T follicular helper cell (primary cell): ENCODE data around the gene SPPL3.

Experiments used
- DNase-seq: peaks from one replicate; pipeline ENCODE4 v3.0.0-alpha.2; 2020; ENCODE audit warnings: low read depth

The SPPL3 gene

GRCh38 chr12:120775862-120776552 lies 128.2 kb downstream of the SPPL3 start:
- no peak for DNase-seq

DNA sequence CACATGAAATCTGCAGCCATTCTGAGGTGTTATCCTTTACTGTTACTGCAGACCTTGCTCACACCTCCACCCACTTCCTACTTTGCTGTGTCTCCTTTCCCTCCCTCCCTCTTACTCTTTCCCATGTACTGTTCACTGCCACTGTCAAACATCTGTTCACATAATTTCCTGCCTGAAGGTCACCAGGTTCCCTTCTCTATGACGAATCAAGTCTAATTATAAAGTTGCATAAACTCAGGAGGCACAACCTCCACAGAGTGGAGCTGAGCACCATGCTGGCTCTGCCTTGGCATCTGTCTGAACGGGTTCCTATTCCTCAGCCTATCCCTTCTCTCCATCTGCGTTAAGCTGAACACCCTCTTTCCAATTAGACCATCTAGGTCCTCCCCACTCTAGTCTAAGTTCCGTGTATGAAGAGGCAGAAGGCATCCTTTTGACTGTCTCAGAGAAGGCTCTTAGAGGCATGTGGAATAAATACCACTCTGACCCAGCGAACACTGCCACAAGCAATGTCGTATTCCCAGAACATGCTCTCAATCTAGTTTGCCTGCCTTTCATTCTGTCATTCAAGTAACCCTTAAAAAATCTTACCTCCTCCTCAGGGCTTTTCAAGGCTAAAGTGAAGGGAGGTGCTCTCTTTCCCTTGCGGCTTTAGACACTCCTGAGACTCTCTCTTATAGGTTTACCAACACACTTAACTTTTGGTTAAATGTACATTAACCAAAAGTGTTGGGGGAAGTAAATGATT lies 129.8 kb downstream of the SPPL3 start:
- DNase-seq = no peak

- no peak for DNase-seq
Measured at GRCh38 chr12:120771097-120771496, 133.1 kb downstream of the SPPL3 start.

GRCh38 chr12:120767071-120768024 lies 136.8 kb downstream of the SPPL3 start:
- DNase-seq = no peak

DNA sequence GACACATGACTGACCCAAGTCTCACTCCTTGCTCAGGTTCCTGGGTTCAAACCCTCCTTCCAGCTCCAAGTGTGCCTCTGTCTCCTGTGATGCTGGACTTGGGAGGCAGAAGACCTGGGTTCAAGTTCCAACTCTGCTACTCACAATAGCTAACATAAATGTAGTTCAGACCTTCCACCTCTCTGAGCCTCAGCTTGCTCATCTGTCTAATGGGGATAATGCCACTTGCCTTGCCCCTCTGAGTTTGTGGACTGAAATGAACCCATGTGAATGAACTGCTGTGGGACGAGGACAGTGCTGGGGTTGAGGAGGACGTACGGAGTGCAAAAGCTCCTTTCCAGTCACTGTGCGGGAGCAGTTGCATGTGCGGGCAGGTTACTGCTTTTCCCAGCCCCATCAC lies 137.6 kb downstream of the SPPL3 start:
- DNase-seq = no peak

- no peak for DNase-seq
Measured at GRCh38 chr12:120764816-120765215, 139.3 kb downstream of the SPPL3 start.

DNA sequence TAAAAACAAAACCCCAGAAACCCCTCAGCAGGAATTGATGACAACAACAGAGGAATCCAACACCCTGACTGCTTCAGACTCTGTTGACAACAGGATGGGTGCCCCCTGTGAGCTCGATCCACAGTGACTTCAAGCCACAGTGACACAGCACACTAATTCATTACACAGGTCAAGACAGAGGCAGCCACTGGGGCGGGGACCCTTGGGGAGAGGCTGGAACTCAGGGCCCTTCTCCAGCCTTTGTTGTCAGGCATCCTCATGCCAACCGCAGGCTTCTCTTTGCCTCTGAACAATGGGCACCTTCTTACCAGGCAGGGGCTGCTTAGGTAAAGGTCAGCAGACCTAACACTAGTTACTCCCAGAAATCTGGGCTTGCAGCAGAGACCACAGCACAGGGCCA lies 140.9 kb downstream of the SPPL3 start:
- DNase-seq = no peak

DNA sequence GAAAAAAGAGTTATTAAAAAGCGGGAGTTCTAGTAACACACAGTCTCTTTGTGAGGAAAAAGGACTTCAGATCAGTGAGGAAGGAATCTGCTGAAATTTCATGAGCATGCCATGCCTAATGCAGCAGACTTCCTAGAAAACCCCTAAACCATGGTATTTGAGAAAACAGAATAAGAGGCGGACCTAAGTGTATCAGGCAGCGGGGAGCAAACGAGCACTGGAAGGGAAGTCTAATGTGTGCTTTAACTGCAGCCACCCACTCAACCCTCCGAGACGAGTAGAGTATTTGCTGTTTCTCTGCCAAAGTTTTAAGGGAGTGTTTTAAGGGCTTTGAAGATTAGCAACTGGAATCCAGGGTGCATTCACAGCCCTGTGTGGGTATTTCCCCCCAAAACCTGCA lies 142.1 kb downstream of the SPPL3 start:
- DNase-seq = no peak

DNA sequence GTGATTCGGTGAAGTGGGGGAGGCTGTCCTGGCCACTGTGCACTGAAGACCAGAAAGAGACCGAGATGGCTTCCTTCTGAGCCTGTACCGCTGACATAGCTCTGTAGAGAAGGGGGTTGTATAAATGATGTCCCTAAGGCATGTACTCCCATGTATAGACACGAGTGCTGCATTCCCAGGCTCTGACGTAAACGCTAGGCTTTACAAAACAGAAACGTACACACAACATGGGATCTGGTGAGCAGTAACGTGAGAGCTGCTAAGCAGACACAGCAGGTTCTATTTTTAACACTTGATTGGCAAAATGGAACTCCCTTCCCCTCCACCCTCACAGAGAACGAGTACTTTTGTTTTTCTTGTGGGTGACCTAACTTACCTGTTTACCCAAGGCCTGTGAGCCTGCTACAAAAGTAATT lies 142.6 kb downstream of the SPPL3 start:
- DNase-seq = no peak

DNA sequence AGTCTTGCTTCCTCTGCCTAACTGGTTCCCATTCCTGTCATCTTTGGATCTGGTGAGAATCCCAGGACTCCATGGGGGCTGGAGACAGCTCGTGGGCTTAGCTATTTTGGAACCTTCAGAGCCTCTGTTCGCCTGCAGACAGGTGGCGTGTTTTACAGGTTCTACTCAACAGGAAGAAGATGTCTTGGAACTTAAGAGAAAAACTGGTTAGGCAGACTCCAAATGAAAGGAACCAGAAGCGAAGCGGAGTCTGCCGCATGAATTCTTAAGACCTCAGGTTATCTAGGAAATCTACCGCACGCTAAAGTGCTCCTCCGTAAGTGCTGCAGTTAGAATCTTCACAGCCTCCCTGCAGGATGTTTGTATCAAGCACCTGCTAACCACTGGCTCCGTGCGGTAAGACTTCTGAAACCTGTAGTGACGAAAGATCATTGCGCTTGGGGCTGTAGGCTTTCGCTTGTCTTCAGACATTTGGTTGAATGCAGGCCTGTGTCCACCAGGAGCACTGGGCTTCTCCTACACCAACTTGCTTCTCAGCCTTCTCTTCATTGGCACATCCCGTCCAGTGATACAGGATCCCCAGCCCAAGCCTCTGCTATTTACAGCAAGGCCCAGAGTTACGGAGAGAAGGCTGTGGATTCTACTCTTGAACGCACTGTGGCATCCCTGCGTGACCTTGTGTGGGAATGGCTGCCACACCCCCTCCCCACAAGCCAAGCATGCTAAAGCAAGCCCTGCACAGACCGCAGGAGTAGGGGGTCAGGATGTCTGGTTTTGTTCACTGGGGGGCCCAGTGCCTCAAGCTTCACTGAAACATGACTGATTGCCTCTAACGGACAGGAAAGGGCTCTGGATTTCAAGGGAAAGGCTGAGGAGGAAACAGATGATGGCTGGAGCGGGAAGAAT lies 143.6 kb downstream of the SPPL3 start:
- no peak for DNase-seq

- DNase-seq = no peak
Measured at GRCh38 chr12:120759591-120760348, 144.4 kb downstream of the SPPL3 start.

- no peak for DNase-seq
Measured at GRCh38 chr12:120758798-120759590, 145.2 kb downstream of the SPPL3 start.

DNA sequence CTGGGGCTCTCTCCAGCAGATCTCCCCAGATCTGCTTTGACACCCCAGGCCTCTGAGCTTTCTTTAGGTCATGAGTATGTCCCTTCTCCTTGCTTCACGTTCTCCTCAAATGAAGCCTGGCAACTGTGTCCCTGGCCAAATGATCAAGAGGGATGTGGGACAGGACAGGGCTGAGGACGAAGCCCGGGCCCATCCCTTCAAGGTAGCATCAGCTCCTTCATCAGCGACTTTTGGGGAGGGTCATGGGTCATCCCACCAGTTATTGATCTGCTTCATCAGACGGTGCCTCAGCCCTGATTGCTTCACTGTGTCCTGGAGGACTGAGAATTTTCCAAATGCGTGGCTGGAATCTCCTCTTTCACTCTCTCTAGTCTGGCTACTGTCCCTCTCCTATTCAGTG lies 146.2 kb downstream of the SPPL3 start:
- DNase-seq = no peak

GRCh38 chr12:120757226-120757742 lies 146.9 kb downstream of the SPPL3 start:
- DNase-seq = no peak

GRCh38 chr12:120755269-120755668 lies 148.9 kb downstream of the SPPL3 start:
- no peak for DNase-seq

- no peak for DNase-seq
Measured at GRCh38 chr12:120754792-120755191, 149.4 kb downstream of the SPPL3 start.

GRCh38 chr12:120751389-120751788 lies 152.8 kb downstream of the SPPL3 start:
- DNase-seq = no peak

DNA sequence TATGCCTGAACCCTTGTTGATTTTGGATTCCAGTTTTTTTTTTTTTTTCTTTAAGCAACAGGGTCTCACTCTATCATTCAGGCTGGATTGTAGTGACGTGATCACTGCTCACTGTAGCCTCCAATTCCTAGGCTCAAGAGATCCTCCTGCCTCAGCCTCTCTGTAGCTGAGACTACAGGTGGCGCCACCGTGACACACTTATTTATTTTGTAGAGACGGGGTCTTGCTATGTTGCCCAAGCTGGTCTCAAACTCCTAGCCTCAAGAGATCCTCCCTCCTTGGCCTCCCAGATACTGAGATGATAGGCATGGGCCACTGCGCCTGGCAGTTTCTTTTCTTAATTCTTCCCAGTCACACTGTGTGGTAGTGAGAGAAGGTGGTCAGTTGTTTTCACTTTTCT lies 153.4 kb downstream of the SPPL3 start:
- DNase-seq = no peak

- DNase-seq = no peak
Measured at GRCh38 chr12:120749256-120749655, 154.9 kb downstream of the SPPL3 start.

DNA sequence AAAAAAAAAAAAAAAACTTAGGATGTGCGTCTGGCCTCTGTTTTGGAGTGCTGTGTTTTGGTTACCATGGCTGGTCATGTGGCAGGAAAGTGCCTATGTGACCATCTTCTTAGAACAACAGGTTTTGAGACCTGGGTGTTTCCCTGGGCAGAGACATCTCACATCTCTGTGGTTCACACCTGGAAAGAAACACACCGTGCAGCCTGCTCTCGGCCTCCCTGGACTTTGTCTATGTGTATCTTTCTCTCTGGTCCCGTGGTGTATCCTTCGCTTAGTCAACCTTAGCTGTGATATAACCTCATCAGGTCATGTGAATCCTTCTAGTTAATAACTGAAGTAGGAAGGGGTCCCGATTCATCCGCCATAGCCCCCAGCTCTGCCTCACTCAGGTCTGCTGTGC lies 155.9 kb downstream of the SPPL3 start:
- DNase-seq = no peak
